Thyroid gland (tissue), 4 donors: ENCODE data around the gene CYP27A1. TPM values are rescaled to one million over a fixed set of nuclear protein-coding genes. Genes with fewer than 3 reads are reported as not detected.

Source experiments
- DNase-seq, 2 donors: peaks; one replicate each; pipeline ENCODE4 v3.0.0-alpha.2; 2019
- H3K27ac ChIP-seq, 3 donors: fragments of 200-600 bp; sonication (generic); 1 replicate in 2 of 3; 2 replicates in 1 of 3; pipeline ENCODE4 v1.5.1; 2016 to 2019; ENCODE audit warnings: mild to moderate bottlenecking in 1 of 3, moderate library complexity in 1 of 3
- H3K27me3 ChIP-seq: fragments of 200-600 bp; sonication (generic); one replicate; pipeline ENCODE4 v1.5.1; 2019
- H3K36me3 ChIP-seq, 2 donors: fragments of 200-600 bp; sonication (generic); one replicate each; pipeline ENCODE4 v1.5.1; 2016 to 2019
- H3K4me1 ChIP-seq, 2 donors: fragments of 200-600 bp; sonication (generic); one replicate each; pipeline ENCODE4 v1.5.1; 2017 to 2019
- H3K4me3 ChIP-seq, 3 donors: fragments of 200-600 bp; sonication (generic); replicated peaks in 1 of 3; 1 replicate in 2 of 3; 2 replicates in 1 of 3; pipeline ENCODE4 v1.5.1; 2016; ENCODE audit warnings: mild to moderate bottlenecking in 1 of 3
- H3K9me3 ChIP-seq: fragments of 200-600 bp; sonication (generic); one replicate; pipeline ENCODE4 v1.5.1; 2017
- CTCF ChIP-seq, 6 experiments: fragments of 200-600 bp in 3 of 6; fragments of 450-650 bp in 3 of 6; sonication (generic) in 3 of 6; IDR thresholded peaks; one replicate each; pipeline ENCODE4 v1.5.1; 2016 to 2019; ENCODE audit warnings: antibody characterized with exemption in 6 of 6, mild to moderate bottlenecking in 2 of 6, inconsistent platforms in 1 of 6, moderate library complexity in 1 of 6
- POLR2A ChIP-seq, 2 donors: fragments of 450-650 bp; IDR thresholded peaks; one replicate each; pipeline ENCODE4 v1.6.1; 2017; ENCODE audit warnings: antibody characterized with exemption in 2 of 2, mild to moderate bottlenecking in 2 of 2, moderate library complexity in 1 of 2
- WGBS, 2 donors: methylation state at CpG; one replicate each; pipeline ENCODE4 v1.1.5; 2017; 5-methylcytosine and 5-hydroxymethylcytosine counted together
- intact Hi-C: fragments of 100-400 bp; cut with DNase I; formaldehyde crosslinking; loops from one replicate; pipeline ENCODE4 v1.15.1; 2023
- total RNA-seq, 4 donors: library from RNA; depleted of rRNA; stranded (reverse); fragments of >200 nt; gene quantifications; one replicate each; pipeline ENCODE4 v1.2.3, GENCODE V29; 2016

The CYP27A1 gene
- total RNA-seq, 4 donors from 2014 or later: 9.0 to 26.8 (median 17.0) TPM

GRCh38 chr2:218802386-218802994 lies 20.5 kb downstream of the CYP27A1 start:
- no peaks in the 10 kb centered on the region for H3K9me3 ChIP-seq
- H3K4me3 ChIP-seq: no peak overlapping the region
- H3K36me3 ChIP-seq: no peaks in the 10 kb centered on the region
- DNase-seq: no peak
- WGBS, 2 donors: 30 to 53% methylated on average over 4 of the region's 4 CpGs
- intact Hi-C loops: no loop called here
- peaks cover 11 to 24% of the 10 kb centered on the region in 2 donors for H3K4me1 ChIP-seq
- TF ChIP-seq POLR2A (IDR thresholded peaks at IDR 0.05) (no peak), CTCF (IDR thresholded peaks at IDR 0.05) (no peak)
- no peaks in the 10 kb centered on the region for H3K27me3 ChIP-seq
- no peak overlapping the region for H3K27ac ChIP-seq

- WGBS, 2 donors: 92 to 96% methylated on average over 1 of the region's 1 CpG
- H3K36me3 ChIP-seq: no peaks in the 10 kb centered on the region
- H3K9me3 ChIP-seq: no peaks in the 10 kb centered on the region
- no peak for TF ChIP-seq POLR2A (IDR thresholded peaks at IDR 0.05)
- no peak for TF ChIP-seq CTCF (IDR thresholded peaks at IDR 0.05)
- intact Hi-C loops: no loop called here
- DNase-seq: no peak
- H3K27ac ChIP-seq: no peak overlapping the region
- H3K4me3 ChIP-seq: no peak overlapping the region
- peaks cover 11 to 24% of the 10 kb centered on the region in 2 donors for H3K4me1 ChIP-seq
- no peaks in the 10 kb centered on the region for H3K27me3 ChIP-seq
These were observed 22.9 kb downstream of the CYP27A1 start for GRCh38 chr2:218804817-218805216.

GRCh38 chr2:218805627-218806026 lies 23.7 kb downstream of the CYP27A1 start:
- Histone ChIP-seq H3K4me1 (peaks cover 11 to 24% of the 10 kb centered on the region in 2 donors), H3K9me3 (no peaks in the 10 kb centered on the region), H3K36me3 (no peaks in the 10 kb centered on the region), H3K4me3 (no peak overlapping the region), H3K27me3 (no peaks in the 10 kb centered on the region), H3K27ac (peak overlapping the region; percentile 69 to 79 (median 70))
- TF ChIP-seq POLR2A (IDR thresholded peaks at IDR 0.05): no peak
- no peak for TF ChIP-seq CTCF (IDR thresholded peaks at IDR 0.05)
- DNase-seq: peak; percentile 35 to 36
- intact Hi-C loops: no loop called here
- WGBS, 2 donors: 8 to 10% methylated on average over 3 of the region's 3 CpGs

GRCh38 chr2:218806346-218806978 lies 24.5 kb downstream of the CYP27A1 start:
- H3K27ac ChIP-seq: peak overlapping the region; percentile 69 to 79 (median 70)
- no peaks in the 10 kb centered on the region for H3K27me3 ChIP-seq
- TF ChIP-seq POLR2A (IDR thresholded peaks at IDR 0.05) (no peak), CTCF (IDR thresholded peaks at IDR 0.05) (no peak)
- DNase-seq: peak; percentile 89 to 90
- no peaks in the 10 kb centered on the region for H3K36me3 ChIP-seq
- intact Hi-C loops: no loop called here
- peaks cover 11 to 24% of the 10 kb centered on the region in 2 donors for H3K4me1 ChIP-seq
- WGBS, 2 donors: 20 to 23% methylated on average over 10 of the region's 10 CpGs
- H3K4me3 ChIP-seq: no peak overlapping the region
- H3K9me3 ChIP-seq: no peaks in the 10 kb centered on the region

- TF ChIP-seq POLR2A (IDR thresholded peaks at IDR 0.05) (no peak), CTCF (IDR thresholded peaks at IDR 0.05) (no peak)
- Histone ChIP-seq H3K4me3 (no peak overlapping the region), H3K4me1 (peaks cover 11 to 24% of the 10 kb centered on the region in 2 donors), H3K36me3 (no peaks in the 10 kb centered on the region), H3K27me3 (no peaks in the 10 kb centered on the region), H3K27ac (no peak overlapping the region), H3K9me3 (no peaks in the 10 kb centered on the region)
- WGBS, 2 donors: 57 to 80% methylated on average over 4 of the region's 4 CpGs
- DNase-seq: peak; percentile 22 to 40
- intact Hi-C loops: no loop called here
These were observed 25.7 kb downstream of the CYP27A1 start for GRCh38 chr2:218807626-218808025.
